ENCODE data around the gene ZBTB7A.

The ZBTB7A gene

GRCh38 chr19:4028334-4029246 is 38.1 kb downstream of the ZBTB7A start:
- no peak for DNase-seq (ENCODE audit: low spot score)
- Histone ChIP-seq H2BK12ac (ENCODE audit: low read length) (no peak overlapping the region), H3K9ac (ENCODE audit: low read depth, low read length, poor library complexity) (no peak overlapping the region), H3K27ac (replicated peaks; ENCODE audit: low read length) (no peak overlapping the region), H3K23ac (ENCODE audit: low read depth, low read length, poor library complexity) (no peak overlapping the region), H3K9me3 (replicated peaks in 1 of 2; ENCODE audit: control insufficient read depth in 2 of 2, insufficient read depth in 1 of 2, low read depth in 1 of 2, low read length in 2 of 2) (peaks cover 0 to 4% of the 10 kb centered on the region in 2 donors), H4K8ac (ENCODE audit: low read depth, low read length) (no peak overlapping the region), H2BK15ac (ENCODE audit: low read length) (no peak overlapping the region), H3K27me3 (ENCODE audit: control insufficient read depth in 3 of 3, insufficient read depth in 3 of 3, low read depth in 1 of 3, low read length in 3 of 3) (no peaks in the 10 kb centered on the region), H3K4me1 (ENCODE audit: control insufficient read depth in 2 of 2, insufficient read depth in 1 of 2, low read depth in 1 of 2, low read length in 2 of 2) (no peaks in the 10 kb centered on the region), H2AFZ (ENCODE audit: low read length) (no peak overlapping the region), H3K79me1 (ENCODE audit: low read depth, low read length) (peaks cover 11% of the 10 kb centered on the region), H4K91ac (ENCODE audit: low read depth, low read length, poor library complexity) (no peak overlapping the region), H3K4me3 (ENCODE audit: low read length in 2 of 2) (no peak overlapping the region), H3K36me3 (replicated peaks in 1 of 2; ENCODE audit: control insufficient read depth in 2 of 2, insufficient read depth in 2 of 2, low read length in 2 of 2) (peaks cover 34 to 80% of the 10 kb centered on the region in 2 donors), H3K4ac (ENCODE audit: low read length) (no peak overlapping the region), H3K18ac (ENCODE audit: low read length) (no peak overlapping the region), H3K4me2 (ENCODE audit: insufficient read depth, low read length, poor library complexity, severe bottlenecking) (no peak overlapping the region), H2BK5ac (ENCODE audit: low read length) (no peak overlapping the region), H2BK120ac (ENCODE audit: low read depth, low read length) (no peak overlapping the region), H3K14ac (ENCODE audit: low read length) (peak overlapping the region; percentile 44), H2AK5ac (ENCODE audit: low read depth, low read length) (no peak overlapping the region)
- whole genome bisulfite sequencing, 2 donors (ENCODE audit: extremely low coverage in 2 of 2, insufficient read length in 2 of 2, insufficient replicate concordance in 1 of 2), result no CpG with 5 or more reads among the region's 48 CpGs

GRCh38 chr19:4027146-4027545 is 39.6 kb downstream of the ZBTB7A start:
- Histone ChIP-seq H2AFZ (ENCODE audit: low read length) (no peak overlapping the region), H3K18ac (ENCODE audit: low read length) (no peak overlapping the region), H3K9ac (ENCODE audit: low read depth, low read length, poor library complexity) (peak overlapping the region; percentile 70), H3K4me2 (ENCODE audit: insufficient read depth, low read length, poor library complexity, severe bottlenecking) (no peak overlapping the region), H4K91ac (ENCODE audit: low read depth, low read length, poor library complexity) (no peak overlapping the region), H3K4me3 (ENCODE audit: low read length in 2 of 2) (peak overlapping the region in 1 of 2 donors; percentile 66), H2BK12ac (ENCODE audit: low read length) (no peak overlapping the region), H2AK5ac (ENCODE audit: low read depth, low read length) (no peak overlapping the region), H3K9me3 (replicated peaks in 1 of 2; ENCODE audit: control insufficient read depth in 2 of 2, insufficient read depth in 1 of 2, low read depth in 1 of 2, low read length in 2 of 2) (peaks cover 0 to 4% of the 10 kb centered on the region in 2 donors), H3K27ac (replicated peaks; ENCODE audit: low read length) (no peak overlapping the region), H3K23ac (ENCODE audit: low read depth, low read length, poor library complexity) (no peak overlapping the region), H3K4me1 (ENCODE audit: control insufficient read depth in 2 of 2, insufficient read depth in 1 of 2, low read depth in 1 of 2, low read length in 2 of 2) (no peaks in the 10 kb centered on the region), H3K4ac (ENCODE audit: low read length) (no peak overlapping the region), H2BK5ac (ENCODE audit: low read length) (no peak overlapping the region), H3K79me1 (ENCODE audit: low read depth, low read length) (peaks cover 11% of the 10 kb centered on the region), H2BK120ac (ENCODE audit: low read depth, low read length) (no peak overlapping the region), H3K36me3 (replicated peaks in 1 of 2; ENCODE audit: control insufficient read depth in 2 of 2, insufficient read depth in 2 of 2, low read length in 2 of 2) (peaks cover 26 to 71% of the 10 kb centered on the region in 2 donors), H3K27me3 (ENCODE audit: control insufficient read depth in 3 of 3, insufficient read depth in 3 of 3, low read depth in 1 of 3, low read length in 3 of 3) (no peaks in the 10 kb centered on the region), H4K8ac (ENCODE audit: low read depth, low read length) (no peak overlapping the region), H2BK15ac (ENCODE audit: low read length) (no peak overlapping the region), H3K14ac (ENCODE audit: low read length) (no peak overlapping the region)
- no CpG with 5 or more reads among the region's 16 CpGs for WGBS, 2 donors (ENCODE audit: extremely low coverage in 2 of 2, insufficient read length in 2 of 2, insufficient replicate concordance in 1 of 2)
- DNase-seq (ENCODE audit: low spot score), result no peak

GRCh38 chr19:4025317-4025716 is 41.4 kb downstream of the ZBTB7A start:
- Histone ChIP-seq H3K4me2 (ENCODE audit: insufficient read depth, low read length, poor library complexity, severe bottlenecking) (no peak overlapping the region), H3K23ac (ENCODE audit: low read depth, low read length, poor library complexity) (no peak overlapping the region), H2BK5ac (ENCODE audit: low read length) (no peak overlapping the region), H3K79me1 (ENCODE audit: low read depth, low read length) (peaks cover 11% of the 10 kb centered on the region), H2AFZ (ENCODE audit: low read length) (no peak overlapping the region), H3K27ac (replicated peaks; ENCODE audit: low read length) (no peak overlapping the region), H2BK12ac (ENCODE audit: low read length) (no peak overlapping the region), H2BK15ac (ENCODE audit: low read length) (no peak overlapping the region), H3K27me3 (ENCODE audit: control insufficient read depth in 3 of 3, insufficient read depth in 3 of 3, low read depth in 1 of 3, low read length in 3 of 3) (no peaks in the 10 kb centered on the region), H4K91ac (ENCODE audit: low read depth, low read length, poor library complexity) (no peak overlapping the region), H3K9ac (ENCODE audit: low read depth, low read length, poor library complexity) (no peak overlapping the region), H3K4ac (ENCODE audit: low read length) (no peak overlapping the region), H3K14ac (ENCODE audit: low read length) (no peak overlapping the region), H4K8ac (ENCODE audit: low read depth, low read length) (no peak overlapping the region), H3K18ac (ENCODE audit: low read length) (no peak overlapping the region), H3K36me3 (replicated peaks in 1 of 2; ENCODE audit: control insufficient read depth in 2 of 2, insufficient read depth in 2 of 2, low read length in 2 of 2) (peaks cover 21 to 73% of the 10 kb centered on the region in 2 donors), H3K4me1 (ENCODE audit: control insufficient read depth in 2 of 2, insufficient read depth in 1 of 2, low read depth in 1 of 2, low read length in 2 of 2) (no peaks in the 10 kb centered on the region), H2AK5ac (ENCODE audit: low read depth, low read length) (no peak overlapping the region), H3K9me3 (replicated peaks in 1 of 2; ENCODE audit: control insufficient read depth in 2 of 2, insufficient read depth in 1 of 2, low read depth in 1 of 2, low read length in 2 of 2) (peaks cover 0 to 4% of the 10 kb centered on the region in 2 donors), H3K4me3 (ENCODE audit: low read length in 2 of 2) (no peak overlapping the region), H2BK120ac (ENCODE audit: low read depth, low read length) (no peak overlapping the region)
- no CpG with 5 or more reads among the region's 11 CpGs for WGBS, 2 donors (ENCODE audit: extremely low coverage in 2 of 2, insufficient read length in 2 of 2, insufficient replicate concordance in 1 of 2)
- DNase-seq (ENCODE audit: low spot score), result no peak

- peaks cover 18% of the 10 kb centered on the region for H3K79me1 ChIP-seq (ENCODE audit: low read depth, low read length)
- H2AK5ac ChIP-seq (ENCODE audit: low read depth, low read length), result no peak overlapping the region
- H3K27ac ChIP-seq (replicated peaks; ENCODE audit: low read length), result no peak overlapping the region
- H3K18ac ChIP-seq (ENCODE audit: low read length), result no peak overlapping the region
- DNase-seq (ENCODE audit: low spot score), result no peak
- no peak overlapping the region for H3K14ac ChIP-seq (ENCODE audit: low read length)
- H2AFZ ChIP-seq (ENCODE audit: low read length), result no peak overlapping the region
- no peak overlapping the region for H3K4me2 ChIP-seq (ENCODE audit: insufficient read depth, low read length, poor library complexity, severe bottlenecking)
- no CpG with 5 or more reads among the region's 34 CpGs for WGBS, 2 donors (ENCODE audit: extremely low coverage in 2 of 2, insufficient read length in 2 of 2, insufficient replicate concordance in 1 of 2)
- no peak overlapping the region for H2BK12ac ChIP-seq (ENCODE audit: low read length)
- H2BK15ac ChIP-seq (ENCODE audit: low read length), result no peak overlapping the region
- peaks cover 21 to 74% of the 10 kb centered on the region in 2 donors for H3K36me3 ChIP-seq (replicated peaks in 1 of 2; ENCODE audit: control insufficient read depth in 2 of 2, insufficient read depth in 2 of 2, low read length in 2 of 2)
- no peak overlapping the region for H2BK120ac ChIP-seq (ENCODE audit: low read depth, low read length)
- H3K9me3 ChIP-seq (replicated peaks in 1 of 2; ENCODE audit: control insufficient read depth in 2 of 2, insufficient read depth in 1 of 2, low read depth in 1 of 2, low read length in 2 of 2), result peaks cover 0 to 4% of the 10 kb centered on the region in 2 donors
- no peak overlapping the region for H4K91ac ChIP-seq (ENCODE audit: low read depth, low read length, poor library complexity)
- no peak overlapping the region for H4K8ac ChIP-seq (ENCODE audit: low read depth, low read length)
- no peak overlapping the region for H3K4ac ChIP-seq (ENCODE audit: low read length)
- H3K9ac ChIP-seq (ENCODE audit: low read depth, low read length, poor library complexity), result no peak overlapping the region
- H3K4me1 ChIP-seq (ENCODE audit: control insufficient read depth in 2 of 2, insufficient read depth in 1 of 2, low read depth in 1 of 2, low read length in 2 of 2), result no peaks in the 10 kb centered on the region
- no peak overlapping the region for H2BK5ac ChIP-seq (ENCODE audit: low read length)
- no peak overlapping the region for H3K4me3 ChIP-seq (ENCODE audit: low read length in 2 of 2)
- H3K23ac ChIP-seq (ENCODE audit: low read depth, low read length, poor library complexity), result no peak overlapping the region
- H3K27me3 ChIP-seq (ENCODE audit: control insufficient read depth in 3 of 3, insufficient read depth in 3 of 3, low read depth in 1 of 3, low read length in 3 of 3), result no peaks in the 10 kb centered on the region
Observed at GRCh38 chr19:4023600-4024398, 42.9 kb downstream of the ZBTB7A start.
